Effector memory CD4-positive, alpha-beta T cell (primary cell): Measurements from ENCODE around the gene CES4A.

Source experiments
- DNase-seq, 3 donors: peaks; one replicate each; pipeline ENCODE4 v3.0.0-alpha.2; 2020
- H3K27ac ChIP-seq: 2 replicates; pipeline ENCODE4 v1.7.0; 2013; ENCODE audit warnings: mild to moderate bottlenecking, low read length, moderate library complexity; ENCODE audit not compliant: insufficient read depth, poor library complexity, severe bottlenecking
- H3K27me3 ChIP-seq: replicated peaks from 2 replicates; pipeline ENCODE4 v1.7.0; 2013; ENCODE audit warnings: mild to moderate bottlenecking, low read length; ENCODE audit not compliant: insufficient read depth, control insufficient read depth, poor library complexity, severe bottlenecking
- H3K36me3 ChIP-seq: 2 replicates; pipeline ENCODE4 v1.7.0; 2013; ENCODE audit warnings: mild to moderate bottlenecking, low read length, moderate library complexity; ENCODE audit not compliant: control insufficient read depth, insufficient read depth
- H3K4me1 ChIP-seq: 2 replicates; pipeline ENCODE4 v1.7.0; 2013; ENCODE audit warnings: low read length, mild to moderate bottlenecking; ENCODE audit not compliant: control insufficient read depth, insufficient read depth, poor library complexity, severe bottlenecking
- H3K4me3 ChIP-seq: 2 replicates; pipeline ENCODE4 v1.7.0; 2013; ENCODE audit warnings: low read length, low read depth, mild to moderate bottlenecking; ENCODE audit not compliant: insufficient read depth, poor library complexity, severe bottlenecking
- H3K9me3 ChIP-seq: 2 replicates; pipeline ENCODE4 v1.7.0; 2013; ENCODE audit warnings: mild to moderate bottlenecking, low read length, moderate library complexity; ENCODE audit not compliant: control insufficient read depth

The CES4A gene

GRCh38 chr16:66947302-66948065, 40.9 kb upstream of the CES4A start:
- peak; percentile 55 to 79 (median 69) for DNase-seq
- H3K36me3 ChIP-seq: peaks cover 12% of the 10 kb centered on the region
- H3K27me3 ChIP-seq: peaks cover 24% of the 10 kb centered on the region
- peak overlapping the region; percentile 70 for H3K4me3 ChIP-seq
- H3K27ac ChIP-seq: no peak overlapping the region
- H3K9me3 ChIP-seq: no peaks in the 10 kb centered on the region
- peaks cover 10% of the 10 kb centered on the region for H3K4me1 ChIP-seq

DNA sequence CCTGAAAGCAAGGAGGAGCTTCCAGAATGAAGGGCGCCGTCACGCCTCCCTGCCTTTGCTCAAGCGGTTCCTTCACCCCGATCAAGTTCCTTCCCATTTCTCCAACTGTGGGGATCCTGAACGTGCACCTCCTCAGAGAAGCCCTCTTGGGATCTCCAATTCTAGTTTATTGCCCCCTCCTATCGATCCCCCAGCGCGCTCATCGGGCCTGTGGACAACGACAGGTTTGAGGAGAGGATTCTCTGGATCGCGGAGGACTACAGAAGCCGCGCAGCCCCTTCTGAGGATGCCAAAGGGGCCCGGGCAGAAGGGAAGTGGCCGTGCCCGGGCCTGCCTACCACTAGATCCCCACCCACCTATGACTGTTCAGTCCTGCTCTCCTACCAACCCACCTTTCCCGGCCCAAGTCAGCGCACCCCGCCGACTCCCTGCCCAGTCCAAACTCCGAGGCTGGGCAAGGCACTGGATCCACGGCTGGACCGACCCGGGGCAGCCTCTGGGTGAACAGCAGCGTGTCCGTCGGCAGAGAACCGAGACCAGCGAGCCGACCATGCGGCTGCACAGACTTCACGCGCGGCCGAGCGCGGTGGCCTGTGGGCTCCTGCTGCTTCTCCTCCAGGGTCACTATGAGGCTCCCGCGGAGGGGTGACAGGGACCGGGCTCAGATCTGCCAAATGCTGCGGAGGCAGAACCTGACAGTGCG, 40.1 kb upstream of the CES4A start:
- Histone ChIP-seq H3K27ac (no peak overlapping the region), H3K27me3 (peaks cover 24% of the 10 kb centered on the region), H3K36me3 (peaks cover 6% of the 10 kb centered on the region), H3K4me1 (peaks cover 10% of the 10 kb centered on the region), H3K4me3 (peak overlapping the region; percentile 70), H3K9me3 (no peaks in the 10 kb centered on the region)
- no peak for DNase-seq

- Histone ChIP-seq H3K27ac (no peak overlapping the region), H3K36me3 (peaks cover under 1% of the 10 kb centered on the region), H3K9me3 (no peaks in the 10 kb centered on the region), H3K27me3 (peaks cover 24% of the 10 kb centered on the region), H3K4me1 (peaks cover 10% of the 10 kb centered on the region), H3K4me3 (peak overlapping the region; percentile 70)
- no peak for DNase-seq
Measured at GRCh38 chr16:66948837-66949225, 39.6 kb upstream of the CES4A start.

GRCh38 chr16:66949472-66949871, 38.9 kb upstream of the CES4A start:
- no peak overlapping the region for H3K4me3 ChIP-seq
- no peaks in the 10 kb centered on the region for H3K36me3 ChIP-seq
- H3K9me3 ChIP-seq: no peaks in the 10 kb centered on the region
- peaks cover 24% of the 10 kb centered on the region for H3K27me3 ChIP-seq
- H3K4me1 ChIP-seq: peaks cover 10% of the 10 kb centered on the region
- DNase-seq: no peak
- no peak overlapping the region for H3K27ac ChIP-seq

GRCh38 chr16:66950437-66950836, 38.0 kb upstream of the CES4A start:
- Histone ChIP-seq H3K4me1 (peaks cover 10% of the 10 kb centered on the region), H3K27ac (no peak overlapping the region), H3K27me3 (peaks cover 24% of the 10 kb centered on the region), H3K36me3 (no peaks in the 10 kb centered on the region), H3K9me3 (no peaks in the 10 kb centered on the region), H3K4me3 (no peak overlapping the region)
- no peak for DNase-seq

- no peak for DNase-seq
- Histone ChIP-seq H3K27ac (no peak overlapping the region), H3K4me1 (peaks cover 10% of the 10 kb centered on the region), H3K9me3 (no peaks in the 10 kb centered on the region), H3K4me3 (no peak overlapping the region), H3K36me3 (no peaks in the 10 kb centered on the region), H3K27me3 (peaks cover 24% of the 10 kb centered on the region)
Measured at GRCh38 chr16:66950971-66951790, 37.2 kb upstream of the CES4A start.

- Histone ChIP-seq H3K4me1 (peaks cover 9% of the 10 kb centered on the region), H3K27me3 (peaks cover 24% of the 10 kb centered on the region), H3K4me3 (no peak overlapping the region), H3K36me3 (no peaks in the 10 kb centered on the region), H3K9me3 (no peaks in the 10 kb centered on the region), H3K27ac (no peak overlapping the region)
- DNase-seq: no peak
Measured at GRCh38 chr16:66952430-66953110, 35.8 kb upstream of the CES4A start.

DNA sequence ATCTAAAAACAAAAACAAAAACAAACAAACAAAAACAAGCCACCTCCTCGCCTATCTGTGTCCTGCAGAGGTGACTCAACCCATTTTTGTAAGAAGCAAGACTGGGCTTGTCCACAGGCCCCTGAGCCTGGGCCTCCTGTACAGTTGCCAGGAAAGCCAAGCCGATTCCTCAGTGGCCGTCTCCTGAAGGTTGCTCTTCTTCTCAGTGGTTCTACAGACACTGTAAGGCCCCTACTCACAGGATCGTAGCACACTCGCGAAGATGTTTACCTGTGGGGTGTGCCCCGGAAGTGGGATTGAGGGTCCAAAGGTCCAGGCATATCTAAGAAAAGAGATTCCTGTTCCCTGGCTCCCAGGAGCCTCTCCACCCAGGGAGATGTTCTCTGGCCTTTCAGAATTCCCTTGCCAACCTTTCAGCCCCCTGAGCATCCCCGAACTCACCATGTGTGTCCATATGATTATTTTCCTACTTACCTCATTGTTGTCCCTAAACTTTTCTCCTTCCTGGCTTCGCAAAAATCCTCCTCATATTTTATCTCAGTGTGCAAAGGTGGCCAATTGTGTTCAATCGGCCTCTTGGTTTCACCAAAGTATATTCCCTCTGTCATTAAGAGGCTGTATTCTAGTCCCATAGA, 34.8 kb upstream of the CES4A start:
- Histone ChIP-seq H3K4me1 (peaks cover 5% of the 10 kb centered on the region), H3K27ac (no peak overlapping the region), H3K27me3 (peaks cover 18% of the 10 kb centered on the region), H3K36me3 (no peaks in the 10 kb centered on the region), H3K4me3 (no peak overlapping the region), H3K9me3 (no peaks in the 10 kb centered on the region)
- DNase-seq: no peak

- H3K4me1 ChIP-seq: no peaks in the 10 kb centered on the region
- no peak overlapping the region for H3K4me3 ChIP-seq
- no peak overlapping the region for H3K27ac ChIP-seq
- peaks cover 12% of the 10 kb centered on the region for H3K27me3 ChIP-seq
- peak; percentile 34 to 60 (median 48) for DNase-seq
- H3K9me3 ChIP-seq: no peaks in the 10 kb centered on the region
- H3K36me3 ChIP-seq: no peaks in the 10 kb centered on the region
Measured at GRCh38 chr16:66954097-66954659, 34.2 kb upstream of the CES4A start.
